Measurements from ENCODE around the gene BRIP1. TPM values are rescaled to one million over a fixed set of nuclear protein-coding genes. Genes with fewer than 3 reads are reported as not detected.

The BRIP1 gene
- total RNA-seq, 1 experiment from 2014 or later = 20.2 TPM

DNA sequence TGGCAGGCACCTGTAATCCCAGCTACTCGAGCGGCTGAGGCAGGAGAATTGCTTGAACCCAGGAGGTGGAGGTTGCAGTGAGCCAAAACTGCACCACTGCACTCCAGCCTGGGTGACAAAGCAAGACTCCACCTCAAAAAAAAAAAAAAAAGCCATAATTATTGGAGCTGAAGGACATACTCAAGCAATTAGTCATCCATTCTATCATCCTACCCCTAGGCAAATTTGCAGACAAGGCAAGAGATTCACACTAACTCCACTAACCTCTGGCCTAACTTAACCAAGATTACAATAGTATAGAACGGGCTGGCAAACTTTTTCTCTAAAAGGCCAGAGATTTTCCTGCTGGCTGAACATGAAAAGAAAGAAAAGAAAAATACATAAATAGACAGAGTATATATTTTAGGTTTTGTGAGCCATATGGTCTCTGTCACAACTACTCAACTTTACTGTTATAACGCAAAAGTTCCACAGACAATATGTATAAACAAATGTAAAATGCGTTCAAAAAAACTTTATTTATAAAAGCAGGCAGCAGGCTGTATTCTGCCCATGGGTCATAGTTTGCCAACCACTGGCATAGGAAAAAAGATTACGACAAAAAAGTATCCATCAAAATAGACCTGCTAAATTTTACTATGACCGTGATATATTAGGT, 29.7 kb downstream of the BRIP1 start:
- Histone ChIP-seq H3K56ac (ENCODE audit: insufficient read length, low read depth, low read length) (no peak overlapping the region), H2AK5ac (ENCODE audit: insufficient read length, low read length) (no peak overlapping the region), H3K9ac (ENCODE audit: extremely low read depth, insufficient read length, low read length) (no peak overlapping the region), H3K9me3 (ENCODE audit: control insufficient read depth, low read depth, low read length) (no peaks in the 10 kb centered on the region), H3K27me3 (ENCODE audit: insufficient read depth, low read length) (no peaks in the 10 kb centered on the region), H3K79me1 (ENCODE audit: insufficient read depth, low read depth, low read length, poor library complexity, severe bottlenecking) (no peaks in the 10 kb centered on the region), H2BK20ac (ENCODE audit: low read depth, low read length, poor library complexity, severe bottlenecking) (no peak overlapping the region), H3K14ac (ENCODE audit: insufficient read depth, low read length) (no peak overlapping the region), H4K8ac (replicated peaks; ENCODE audit: insufficient read length, low read depth, low read length) (no peak overlapping the region), H2AFZ (ENCODE audit: low read length) (no peak overlapping the region), H2BK5ac (ENCODE audit: insufficient read length, low read length) (no peak overlapping the region), H2BK15ac (ENCODE audit: low read depth, low read length) (no peak overlapping the region), H3K18ac (ENCODE audit: insufficient read length, low read depth, low read length) (no peak overlapping the region), H4K20me1 (ENCODE audit: control insufficient read depth, insufficient read depth, insufficient read length) (no peaks in the 10 kb centered on the region), H3K23ac (ENCODE audit: insufficient read length, low read depth, low read length) (no peak overlapping the region), H3T11ph (ENCODE audit: low read length) (no peak overlapping the region), H3K4ac (ENCODE audit: low read depth, low read length) (no peak overlapping the region), H3K4me1 (ENCODE audit: insufficient read depth, low read length) (no peaks in the 10 kb centered on the region), H3K4me2 (ENCODE audit: insufficient read depth, insufficient read length, low read length) (no peak overlapping the region), H2BK12ac (ENCODE audit: insufficient read length, low read depth, low read length) (no peak overlapping the region), H4K5ac (ENCODE audit: insufficient read length, low read depth, low read length) (no peak overlapping the region), H3K23me2 (ENCODE audit: insufficient read length, low read depth, low read length, poor library complexity, severe bottlenecking) (no peaks in the 10 kb centered on the region), H3K79me2 (ENCODE audit: insufficient read depth, low read length) (no peaks in the 10 kb centered on the region), H2BK120ac (ENCODE audit: low read depth, low read length, poor library complexity, severe bottlenecking) (no peak overlapping the region), H3K27ac (ENCODE audit: insufficient read length, low read depth, low read length) (no peak overlapping the region), H4K91ac (ENCODE audit: insufficient read length, low read depth, low read length) (no peak overlapping the region)
- H3K9me3 Mint-ChIP-seq = peaks cover 0 to 2% of the 10 kb centered on the region in 2 experiments; a peak in 1 of 5 replicates
- TF ChIP-seq, protein P1, sequence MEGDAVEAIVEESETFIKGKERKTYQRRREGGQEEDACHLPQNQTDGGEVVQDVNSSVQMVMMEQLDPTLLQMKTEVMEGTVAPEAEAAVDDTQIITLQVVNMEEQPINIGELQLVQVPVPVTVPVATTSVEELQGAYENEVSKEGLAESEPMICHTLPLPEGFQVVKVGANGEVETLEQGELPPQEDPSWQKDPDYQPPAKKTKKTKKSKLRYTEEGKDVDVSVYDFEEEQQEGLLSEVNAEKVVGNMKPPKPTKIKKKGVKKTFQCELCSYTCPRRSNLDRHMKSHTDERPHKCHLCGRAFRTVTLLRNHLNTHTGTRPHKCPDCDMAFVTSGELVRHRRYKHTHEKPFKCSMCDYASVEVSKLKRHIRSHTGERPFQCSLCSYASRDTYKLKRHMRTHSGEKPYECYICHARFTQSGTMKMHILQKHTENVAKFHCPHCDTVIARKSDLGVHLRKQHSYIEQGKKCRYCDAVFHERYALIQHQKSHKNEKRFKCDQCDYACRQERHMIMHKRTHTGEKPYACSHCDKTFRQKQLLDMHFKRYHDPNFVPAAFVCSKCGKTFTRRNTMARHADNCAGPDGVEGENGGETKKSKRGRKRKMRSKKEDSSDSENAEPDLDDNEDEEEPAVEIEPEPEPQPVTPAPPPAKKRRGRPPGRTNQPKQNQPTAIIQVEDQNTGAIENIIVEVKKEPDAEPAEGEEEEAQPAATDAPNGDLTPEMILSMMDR (conservative IDR thresholded peaks at IDR 0.05) = no peak
- H3K4me1 Mint-ChIP-seq = peaks cover 0 to 2% of the 10 kb centered on the region in 2 experiments; a peak in 1 of 4 replicates
- WGBS (ENCODE audit: extremely low coverage, insufficient read length, low lambda C conversion rate) = no CpG with 5 or more reads among the region's 7 CpGs
- peaks cover 10 to 25% (median 13%) of the 10 kb centered on the region in 3 experiments for H3K36me3 Mint-ChIP-seq (ENCODE audit: insufficient read depth in 1 of 3, low read depth in 3 of 3)
- H3K27me3 Mint-ChIP-seq (ENCODE audit: low read depth) = no peaks in the 10 kb centered on the region
- DNase-seq = no peak
- H3K4me3 Mint-ChIP-seq = no peak overlapping the region
- no peak overlapping the region for H3K27ac Mint-ChIP-seq
